Panc1 (cell line): ENCODE data around the gene CNNM2. TPM values are rescaled to one million over a fixed set of nuclear protein-coding genes. Genes with fewer than 3 reads are reported as not detected.

ENCODE experiments used
- ATAC-seq: fragments of 200-7000 bp; cut with Tn5 transposase; 2 replicates; pipeline ENCODE4 v1.9.1; 2020; ENCODE audit warnings: mild to moderate bottlenecking, moderate library complexity
- BruUV-seq: library from RNA; stranded (reverse); fragments of 400-500 nt; replicated peaks from 2 replicates; lab custom pipeline; 2021; lab: Mats Ljungman, UMichigan
- CTCF ChIA-PET: fragments of 300-600 bp; sonication (Branson Sonifier 250); formaldehyde crosslinking; loops from one replicate; lab custom pipeline; 2022; ENCODE audit warnings: antibody characterized with exemption; lab: Charles Lee
- POLR2A ChIA-PET: fragments of 300-600 bp; sonication (Branson Sonifier 250); formaldehyde crosslinking; loops from one replicate; lab custom pipeline; 2022; ENCODE audit warnings: antibody characterized with exemption; lab: Charles Lee
- DNase-seq: peaks from one replicate; pipeline ENCODE4 v3.0.0-alpha.2; 2010; ENCODE audit warnings: low read depth, low spot score
- H3K27ac ChIP-seq: 2 replicates; pipeline ENCODE4 v1.5.1; 2011; ENCODE audit warnings: mild to moderate bottlenecking, low read length, inconsistent platforms
- H3K27me3 ChIP-seq: fragments of 200-500 bp; sonication (Bioruptor generic); 2 replicates; pipeline ENCODE4 v1.6.0; 2014; ENCODE audit warnings: low read length, inconsistent platforms; ENCODE audit not compliant: control insufficient read depth, insufficient read depth
- H3K36me3 ChIP-seq: fragments of 200-500 bp; sonication (Bioruptor generic); 2 replicates; pipeline ENCODE4 v1.5.1; 2014; ENCODE audit warnings: inconsistent platforms, mild to moderate bottlenecking, low read length, moderate library complexity; ENCODE audit not compliant: control insufficient read depth, insufficient read depth
- H3K4me1 ChIP-seq: 2 replicates; pipeline ENCODE4 v1.5.1; 2011; ENCODE audit warnings: inconsistent platforms, mild to moderate bottlenecking, low read length, moderate library complexity; ENCODE audit not compliant: control insufficient read depth, insufficient read depth
- H3K4me3 ChIP-seq, 2 experiments: 2 replicates each; pipeline ENCODE4 v1.5.1; 2011 to 2012; ENCODE audit warnings: low read depth in 2 of 2, low read length in 2 of 2, mild to moderate bottlenecking in 2 of 2, inconsistent platforms in 1 of 2, moderate library complexity in 1 of 2
- H3K9me3 ChIP-seq: fragments of 200-500 bp; sonication (Bioruptor generic); 2 replicates; pipeline ENCODE4 v1.5.1; 2014; ENCODE audit warnings: low read depth, mild to moderate bottlenecking, inconsistent platforms, low read length, moderate library complexity; ENCODE audit not compliant: control insufficient read depth, insufficient read depth
- CTCF ChIP-seq: fragments of 450-650 bp; IDR thresholded peaks from 2 replicates; pipeline ENCODE4 v1.5.1; 2017; ENCODE audit warnings: mild to moderate bottlenecking
- POLR2AphosphoS5 ChIP-seq: IDR thresholded peaks from 2 replicates; pipeline ENCODE4 v1.6.1; 2012; ENCODE audit warnings: mild to moderate bottlenecking, low read depth, low read length, moderate library complexity
- SIN3A ChIP-seq: IDR thresholded peaks from 2 replicates; pipeline ENCODE4 v1.6.1; 2012; ENCODE audit warnings: low read depth, mild to moderate bottlenecking, low read length, moderate library complexity, borderline replicate concordance; ENCODE audit not compliant: insufficient read depth
- TCF7L2 ChIP-seq: IDR thresholded peaks from 2 replicates; pipeline ENCODE4 v1.6.1; 2011; ENCODE audit warnings: mild to moderate bottlenecking, low read depth, low read length, inconsistent platforms
- in situ Hi-C: cut with HindIII; loops from 2 replicates; pipeline ENCODE4 v1.10.0; 2016; ENCODE audit warnings: low sequenced_read_pairs, low pct_unique_long_range_greater_than_20kb
- intact Hi-C: fragments of 100-400 bp; cut with micrococcal nuclease; formaldehyde crosslinking; loops from one replicate; pipeline ENCODE4 v1.10.0; 2022; ENCODE audit not compliant: unreplicated experiment
- total RNA-seq: library from RNA; stranded (reverse); gene quantifications from one replicate; pipeline ENCODE4 v1.2.1, GENCODE V29; 2021; ENCODE audit not compliant: unreplicated experiment
- TF ChIP-seq, protein P1 (sequence below), 2 experiments: IDR thresholded peaks; 2 replicates each; pipeline ENCODE4 v1.6.1; 2011 to 2012; ENCODE audit warnings: low read depth in 2 of 2, control low read depth in 1 of 2, low read length in 1 of 2, mild to moderate bottlenecking in 1 of 2, moderate library complexity in 1 of 2; ENCODE audit not compliant: insufficient read depth in 1 of 2

CNNM2 gene
- total RNA-seq, 1 experiment from 2014 or later, result 27.1 TPM

- DNase-seq (no peak), ATAC-seq (no peak)
- peaks cover 7% of the 10 kb centered on the region for H3K4me1 ChIP-seq
- CTCF ChIA-PET, result interaction anchor here (0.7 kb wide), 1 partner anchor 14 kb away, joined by 7 read pairs; no protein-coding TSS in a partner anchor
- intact Hi-C loops, result no loop called here
- H3K36me3 ChIP-seq, result no peaks in the 10 kb centered on the region
- no peak overlapping the region for H3K27ac ChIP-seq
- POLR2A ChIA-PET, result no interaction called here
- H3K9me3 ChIP-seq, result no peaks in the 10 kb centered on the region
- no peak for TF ChIP-seq SIN3A
- no peak for TF ChIP-seq CTCF
- TF ChIP-seq POLR2AphosphoS5, result no peak
- TF ChIP-seq TCF7L2, result no peak
- TF ChIP-seq, protein P1, sequence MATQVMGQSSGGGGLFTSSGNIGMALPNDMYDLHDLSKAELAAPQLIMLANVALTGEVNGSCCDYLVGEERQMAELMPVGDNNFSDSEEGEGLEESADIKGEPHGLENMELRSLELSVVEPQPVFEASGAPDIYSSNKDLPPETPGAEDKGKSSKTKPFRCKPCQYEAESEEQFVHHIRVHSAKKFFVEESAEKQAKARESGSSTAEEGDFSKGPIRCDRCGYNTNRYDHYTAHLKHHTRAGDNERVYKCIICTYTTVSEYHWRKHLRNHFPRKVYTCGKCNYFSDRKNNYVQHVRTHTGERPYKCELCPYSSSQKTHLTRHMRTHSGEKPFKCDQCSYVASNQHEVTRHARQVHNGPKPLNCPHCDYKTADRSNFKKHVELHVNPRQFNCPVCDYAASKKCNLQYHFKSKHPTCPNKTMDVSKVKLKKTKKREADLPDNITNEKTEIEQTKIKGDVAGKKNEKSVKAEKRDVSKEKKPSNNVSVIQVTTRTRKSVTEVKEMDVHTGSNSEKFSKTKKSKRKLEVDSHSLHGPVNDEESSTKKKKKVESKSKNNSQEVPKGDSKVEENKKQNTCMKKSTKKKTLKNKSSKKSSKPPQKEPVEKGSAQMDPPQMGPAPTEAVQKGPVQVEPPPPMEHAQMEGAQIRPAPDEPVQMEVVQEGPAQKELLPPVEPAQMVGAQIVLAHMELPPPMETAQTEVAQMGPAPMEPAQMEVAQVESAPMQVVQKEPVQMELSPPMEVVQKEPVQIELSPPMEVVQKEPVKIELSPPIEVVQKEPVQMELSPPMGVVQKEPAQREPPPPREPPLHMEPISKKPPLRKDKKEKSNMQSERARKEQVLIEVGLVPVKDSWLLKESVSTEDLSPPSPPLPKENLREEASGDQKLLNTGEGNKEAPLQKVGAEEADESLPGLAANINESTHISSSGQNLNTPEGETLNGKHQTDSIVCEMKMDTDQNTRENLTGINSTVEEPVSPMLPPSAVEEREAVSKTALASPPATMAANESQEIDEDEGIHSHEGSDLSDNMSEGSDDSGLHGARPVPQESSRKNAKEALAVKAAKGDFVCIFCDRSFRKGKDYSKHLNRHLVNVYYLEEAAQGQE (IDR thresholded peaks at IDR 0.05; ENCODE audit: insufficient read depth in 1 of 2, low read depth in 2 of 2, low read length in 1 of 2), result no peak
- BruUV-seq, result no TSS peak
- in situ Hi-C loops, result no loop called here
- H3K4me3 ChIP-seq, result no peak overlapping the region
- no peaks in the 10 kb centered on the region for H3K27me3 ChIP-seq
Measured at GRCh38 chr10:102945962-102946361, 27.9 kb downstream of the CNNM2 start.

- CTCF ChIA-PET, result no interaction called here
- POLR2A ChIA-PET, result interaction anchor here (0.6 kb wide), 1 partner anchor 91 kb away, joined by 3 read pairs; no protein-coding TSS in a partner anchor
Measured at GRCh38 chr10:102946992-102947391, 28.9 kb downstream of the CNNM2 start.

More at GRCh38 chr10:102946992-102947391, 28.9 kb downstream of the CNNM2 start:
- TF ChIP-seq SIN3A, result no peak
- TF ChIP-seq, protein P1 (IDR thresholded peaks at IDR 0.05; ENCODE audit: insufficient read depth in 1 of 2, low read depth in 2 of 2, low read length in 1 of 2), result no peak
- no peak for TF ChIP-seq CTCF
- no peak for TF ChIP-seq POLR2AphosphoS5
- no peak for TF ChIP-seq TCF7L2
- Histone ChIP-seq H3K9me3 (no peaks in the 10 kb centered on the region), H3K4me3 (no peak overlapping the region), H3K4me1 (peaks cover 7% of the 10 kb centered on the region), H3K27me3 (no peaks in the 10 kb centered on the region), H3K27ac (no peak overlapping the region), H3K36me3 (no peaks in the 10 kb centered on the region)
- BruUV-seq, result no TSS peak
- in situ Hi-C loops, result no loop called here
- ATAC-seq, result no peak
- intact Hi-C loops, result no loop called here
- no peak for DNase-seq
